GM12878 (cell line): ENCODE measurements around the gene ESR2. TPM values are rescaled to one million over a fixed set of nuclear protein-coding genes. Genes with fewer than 3 reads are reported as not detected.

Experiments used
- BACH1 ChIP-seq: fragments of 450-650 bp; IDR thresholded peaks from 2 replicates; pipeline ENCODE4 v1.6.1; 2017; ENCODE audit warnings: mild to moderate bottlenecking, borderline replicate concordance
- BMI1 ChIP-seq: fragments of 450-650 bp; IDR thresholded peaks from 2 replicates; pipeline ENCODE4 v1.6.1; 2016; ENCODE audit warnings: mild to moderate bottlenecking, moderate library complexity, borderline replicate concordance
- CREM ChIP-seq: IDR thresholded peaks from 2 replicates; pipeline ENCODE4 v1.6.1; 2014; ENCODE audit warnings: antibody characterized with exemption, low read depth
- IKZF1 ChIP-seq: fragments of 450-650 bp; conservative IDR thresholded peaks from 2 replicates; pipeline ENCODE4 v1.6.1; 2017; ENCODE audit warnings: antibody characterized with exemption, mild to moderate bottlenecking
- IKZF2 ChIP-seq, 2 experiments: fragments of 450-650 bp; IDR thresholded peaks; 2 replicates each; pipeline ENCODE4 v1.6.1; 2017; ENCODE audit warnings: mild to moderate bottlenecking in 2 of 2, moderate library complexity in 2 of 2
- JUND ChIP-seq: IDR thresholded peaks from 2 replicates; pipeline ENCODE4 v1.6.1; 2012; ENCODE audit warnings: low read depth, mild to moderate bottlenecking, low read length, improper control_type of control experiment, moderate library complexity
- NR2C1 ChIP-seq: fragments of 450-650 bp; IDR thresholded peaks from 2 replicates; pipeline ENCODE4 v1.6.1; 2017; ENCODE audit warnings: antibody characterized with exemption, mild to moderate bottlenecking, moderate library complexity
- NR2F1 ChIP-seq: fragments of 450-650 bp; conservative IDR thresholded peaks from 2 replicates; pipeline ENCODE4 v1.6.1; 2017; ENCODE audit warnings: mild to moderate bottlenecking
- PKNOX1 ChIP-seq: fragments of 450-650 bp; IDR thresholded peaks from 2 replicates; pipeline ENCODE4 v1.6.1; 2016; ENCODE audit warnings: mild to moderate bottlenecking
- PML ChIP-seq: IDR thresholded peaks from 2 replicates; pipeline ENCODE4 v1.6.1; 2012; ENCODE audit warnings: low read length, inconsistent platforms
- POLR2A ChIP-seq: IDR thresholded peaks from 2 replicates; pipeline ENCODE4 v1.6.1; 2011; ENCODE audit warnings: low read depth, mild to moderate bottlenecking, low read length
- SP1 ChIP-seq: IDR thresholded peaks from one replicate; pipeline ENCODE4 v1.6.1; 2011; ENCODE audit warnings: low read depth, low read length
- TCF12 ChIP-seq: IDR thresholded peaks from 2 replicates; pipeline ENCODE4 v1.6.1; 2011; ENCODE audit warnings: low read depth, mild to moderate bottlenecking, low read length
- YBX1 ChIP-seq: fragments of 450-650 bp; IDR thresholded peaks from 2 replicates; pipeline ENCODE4 v1.6.1; 2016; ENCODE audit warnings: antibody characterized with exemption
- polyA plus RNA-seq, 11 experiments: library from polyadenylated mRNA; depleted of rRNA in 4 of 11; unstranded in 6 of 11; stranded (reverse) in 5 of 11; fragments of >200 nt; fragmentation: Nextera tagmentation in 4 of 11; fragmentation: Illumina TruSeq in 1 of 11; extraction: Ambion mirVana in 4 of 11; extraction: Trizol in 1 of 11; gene quantifications; 1 replicate in 1 of 11; 2 replicates in 10 of 11; pipeline versions ENCODE4 v1.2.1 to v1.2.3, GENCODE V29; 2011 to 2016; ENCODE audit warnings: inconsistent platforms in 2 of 11, missing spikeins in 2 of 11, low read depth in 1 of 11
- total RNA-seq, 4 experiments: library from RNA; depleted of rRNA in 3 of 4; stranded (reverse); fragments of >200 nt in 3 of 4; fragmentation: Illumina TruSeq in 1 of 4; extraction: Trizol in 1 of 4; gene quantifications; 2 replicates each; pipeline versions ENCODE4 v1.2.1 to v1.2.3, GENCODE V29; 2013 to 2021
- TF ChIP-seq, protein P1 (sequence below): fragments of 150-350 bp; IDR thresholded peaks from 2 replicates; pipeline ENCODE4 v1.6.1; 2014; ENCODE audit warnings: mild to moderate bottlenecking, low read depth, low read length

Gene ESR2
- total and polyA plus RNA-seq, 10 of the 15 experiments (the other 5 are each of a cell fraction or from before 2014, with no cell fraction given) = 0.29 to 2.6 (median 0.81) TPM

GRCh38 chr14:64337888-64338615 lies 43.9 kb upstream of the ESR2 start (continued):
- TF ChIP-seq, protein P1, sequence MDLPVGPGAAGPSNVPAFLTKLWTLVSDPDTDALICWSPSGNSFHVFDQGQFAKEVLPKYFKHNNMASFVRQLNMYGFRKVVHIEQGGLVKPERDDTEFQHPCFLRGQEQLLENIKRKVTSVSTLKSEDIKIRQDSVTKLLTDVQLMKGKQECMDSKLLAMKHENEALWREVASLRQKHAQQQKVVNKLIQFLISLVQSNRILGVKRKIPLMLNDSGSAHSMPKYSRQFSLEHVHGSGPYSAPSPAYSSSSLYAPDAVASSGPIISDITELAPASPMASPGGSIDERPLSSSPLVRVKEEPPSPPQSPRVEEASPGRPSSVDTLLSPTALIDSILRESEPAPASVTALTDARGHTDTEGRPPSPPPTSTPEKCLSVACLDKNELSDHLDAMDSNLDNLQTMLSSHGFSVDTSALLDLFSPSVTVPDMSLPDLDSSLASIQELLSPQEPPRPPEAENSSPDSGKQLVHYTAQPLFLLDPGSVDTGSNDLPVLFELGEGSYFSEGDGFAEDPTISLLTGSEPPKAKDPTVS = no peak
- TF ChIP-seq NR2F1 (0 out of 2 replicates have a peak, but pooled peaks have one; percentile 25), JUND (no peak), BMI1 (no peak), NR2C1 (no peak), TCF12 (0 out of 2 replicates have a peak, but pooled peaks have one; percentile 41), IKZF2 (IDR thresholded peaks at IDR 0.05) (0 out of 4 replicates have a peak, but pooled peaks of 1 of the 2 experiments have one; percentile 14), PKNOX1 (no peak), POLR2A (peak; percentile 69), SP1 (no peak), IKZF1 (peak; percentile 52), CREM (peak; percentile 73), PML (peak; percentile 16), BACH1 (peak; percentile 34; the same call in 1 of the 2 replicates), YBX1 (no peak)
